Progenitor cell of endocrine pancreas (in vitro differentiated cells): ENCODE results near the gene SOX10. TPM values are rescaled to one million over a fixed set of nuclear protein-coding genes. Genes with fewer than 3 reads are reported as not detected.

ENCODE experiments used
- DNase-seq: peaks from one replicate; pipeline ENCODE4 v3.0.0; 2021; ENCODE audit warnings: low spot score; ENCODE audit not compliant: unreplicated experiment
- H3K27ac Mint-ChIP-seq: 2 replicates; pipeline ENCODE4 v1.8.0; 2021; ENCODE audit warnings: mild to moderate bottlenecking, moderate library complexity, mixed read lengths
- H3K27me3 Mint-ChIP-seq: 2 replicates; pipeline ENCODE4 v1.8.0; 2021; ENCODE audit warnings: mixed read lengths
- H3K36me3 Mint-ChIP-seq: 2 replicates; pipeline ENCODE4 v1.8.0; 2022; ENCODE audit warnings: mixed read lengths; ENCODE audit not compliant: insufficient read depth
- H3K4me1 Mint-ChIP-seq: 2 replicates; pipeline ENCODE4 v1.8.0; 2021; ENCODE audit warnings: low read depth, mixed read lengths
- H3K4me3 Mint-ChIP-seq: 2 replicates; pipeline ENCODE4 v1.8.0; 2021; ENCODE audit warnings: low read depth, mild to moderate bottlenecking, moderate library complexity, mixed read lengths
- H3K9me3 Mint-ChIP-seq: 2 replicates; pipeline ENCODE4 v1.8.0; 2021; ENCODE audit warnings: low read depth, mixed read lengths
- total RNA-seq: library from RNA; stranded (reverse); gene quantifications from 2 replicates; pipeline ENCODE4 v1.2.1, GENCODE V29; 2021
- TF ChIP-seq, protein P1 (sequence below): fragments of 200-600 bp; sonication (generic); IDR thresholded peaks from one replicate; pipeline ENCODE4 v1.5.0; 2021; ENCODE audit warnings: antibody characterized with exemption, mild to moderate bottlenecking; ENCODE audit not compliant: unreplicated experiment

The SOX10 gene
- total RNA-seq, 1 donor from 2014 or later, result 1.3 TPM

- Mint-ChIP-seq H3K4me1 (peaks cover 6% of the 10 kb centered on the region), H3K36me3 (no peaks in the 10 kb centered on the region), H3K27me3 (peaks cover 23% of the 10 kb centered on the region), H3K9me3 (no peaks in the 10 kb centered on the region), H3K27ac (no peak overlapping the region), H3K4me3 (no peak overlapping the region)
- TF ChIP-seq, protein P1, sequence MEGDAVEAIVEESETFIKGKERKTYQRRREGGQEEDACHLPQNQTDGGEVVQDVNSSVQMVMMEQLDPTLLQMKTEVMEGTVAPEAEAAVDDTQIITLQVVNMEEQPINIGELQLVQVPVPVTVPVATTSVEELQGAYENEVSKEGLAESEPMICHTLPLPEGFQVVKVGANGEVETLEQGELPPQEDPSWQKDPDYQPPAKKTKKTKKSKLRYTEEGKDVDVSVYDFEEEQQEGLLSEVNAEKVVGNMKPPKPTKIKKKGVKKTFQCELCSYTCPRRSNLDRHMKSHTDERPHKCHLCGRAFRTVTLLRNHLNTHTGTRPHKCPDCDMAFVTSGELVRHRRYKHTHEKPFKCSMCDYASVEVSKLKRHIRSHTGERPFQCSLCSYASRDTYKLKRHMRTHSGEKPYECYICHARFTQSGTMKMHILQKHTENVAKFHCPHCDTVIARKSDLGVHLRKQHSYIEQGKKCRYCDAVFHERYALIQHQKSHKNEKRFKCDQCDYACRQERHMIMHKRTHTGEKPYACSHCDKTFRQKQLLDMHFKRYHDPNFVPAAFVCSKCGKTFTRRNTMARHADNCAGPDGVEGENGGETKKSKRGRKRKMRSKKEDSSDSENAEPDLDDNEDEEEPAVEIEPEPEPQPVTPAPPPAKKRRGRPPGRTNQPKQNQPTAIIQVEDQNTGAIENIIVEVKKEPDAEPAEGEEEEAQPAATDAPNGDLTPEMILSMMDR, result no peak
- DNase-seq, result no peak
Measured at GRCh38 chr22:38030311-38031133, 46.2 kb upstream of the SOX10 start.

GRCh38 chr22:38029901-38030300 is 45.5 kb upstream of the SOX10 start:
- no peak for DNase-seq
- H3K27ac Mint-ChIP-seq, result no peak overlapping the region
- TF ChIP-seq, protein P1, result no peak

DNA sequence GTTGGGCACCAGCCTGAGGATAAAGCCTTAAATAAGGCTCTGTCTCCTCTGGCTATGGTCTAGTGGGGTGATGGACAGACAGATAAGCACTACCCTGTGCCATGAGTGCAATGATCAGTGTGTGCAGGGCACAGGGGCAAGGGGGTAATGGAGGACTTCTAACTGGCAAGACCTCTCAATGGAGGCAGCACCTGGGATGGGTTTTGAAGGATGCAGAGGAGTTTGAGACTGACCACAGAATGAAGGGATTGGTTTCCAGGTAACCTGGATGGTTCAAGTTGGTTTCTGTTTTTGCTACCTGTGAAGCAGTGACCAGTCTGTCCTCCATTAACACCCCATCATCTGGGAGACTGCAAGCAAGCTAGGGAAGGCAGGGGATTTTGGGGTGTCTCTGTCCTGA is 45.0 kb upstream of the SOX10 start:
- Mint-ChIP-seq H3K27me3 (peaks cover 29% of the 10 kb centered on the region), H3K9me3 (no peaks in the 10 kb centered on the region), H3K4me3 (no peak overlapping the region), H3K4me1 (peaks cover 4% of the 10 kb centered on the region), H3K36me3 (no peaks in the 10 kb centered on the region), H3K27ac (no peak overlapping the region)
- no peak for DNase-seq
- TF ChIP-seq, protein P1, result no peak

More at GRCh38 chr22:38029901-38030300, 45.5 kb upstream of the SOX10 start:
- H3K4me1 Mint-ChIP-seq, result peaks cover 5% of the 10 kb centered on the region
- H3K9me3 Mint-ChIP-seq, result no peaks in the 10 kb centered on the region
- no peak overlapping the region for H3K4me3 Mint-ChIP-seq
- H3K36me3 Mint-ChIP-seq, result no peaks in the 10 kb centered on the region
- H3K27me3 Mint-ChIP-seq, result peaks cover 28% of the 10 kb centered on the region

GRCh38 chr22:38028344-38029130 is 44.2 kb upstream of the SOX10 start:
- no peak overlapping the region for H3K27ac Mint-ChIP-seq

DNA sequence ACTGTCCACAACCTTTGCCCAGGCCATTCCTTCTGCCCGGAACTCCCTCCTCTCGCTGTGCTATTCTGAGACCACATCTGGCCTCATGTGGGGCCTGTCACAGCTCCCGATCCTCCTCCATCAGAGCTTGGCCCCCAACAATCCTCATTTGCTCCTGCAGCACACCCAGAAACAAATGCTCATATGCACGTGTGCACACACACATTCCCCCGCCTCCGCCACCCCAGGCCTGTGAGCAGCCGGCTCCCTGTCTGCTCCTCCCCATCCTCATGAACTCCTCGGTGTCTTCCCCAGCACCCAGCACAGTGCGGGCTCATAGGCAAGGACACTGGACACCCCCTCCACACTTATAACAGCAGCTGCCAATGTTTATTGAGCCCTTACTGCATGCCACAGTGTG is 43.1 kb upstream of the SOX10 start:
- no peaks in the 10 kb centered on the region for H3K9me3 Mint-ChIP-seq
- H3K27ac Mint-ChIP-seq, result no peak overlapping the region
- no peaks in the 10 kb centered on the region for H3K36me3 Mint-ChIP-seq
- H3K27me3 Mint-ChIP-seq, result peaks cover 31% of the 10 kb centered on the region
- no peak for DNase-seq
- H3K4me1 Mint-ChIP-seq, result no peaks in the 10 kb centered on the region
- TF ChIP-seq, protein P1, result no peak
- H3K4me3 Mint-ChIP-seq, result no peak overlapping the region

More at GRCh38 chr22:38028344-38029130, 44.2 kb upstream of the SOX10 start:
- TF ChIP-seq, protein P1, result no peak
- Mint-ChIP-seq H3K36me3 (no peaks in the 10 kb centered on the region), H3K9me3 (no peaks in the 10 kb centered on the region), H3K4me1 (no peaks in the 10 kb centered on the region), H3K27me3 (peaks cover 31% of the 10 kb centered on the region), H3K4me3 (no peak overlapping the region)
- DNase-seq, result no peak
